ENCODE results near the gene DHCR7. TPM values are rescaled to one million over a fixed set of nuclear protein-coding genes. Genes with fewer than 3 reads are reported as not detected.

The DHCR7 gene
- total and polyA plus RNA-seq, 2 donors (not counting 1 experiment from before 2014, with no cell fraction given): 90.8 to 148 TPM

DNA sequence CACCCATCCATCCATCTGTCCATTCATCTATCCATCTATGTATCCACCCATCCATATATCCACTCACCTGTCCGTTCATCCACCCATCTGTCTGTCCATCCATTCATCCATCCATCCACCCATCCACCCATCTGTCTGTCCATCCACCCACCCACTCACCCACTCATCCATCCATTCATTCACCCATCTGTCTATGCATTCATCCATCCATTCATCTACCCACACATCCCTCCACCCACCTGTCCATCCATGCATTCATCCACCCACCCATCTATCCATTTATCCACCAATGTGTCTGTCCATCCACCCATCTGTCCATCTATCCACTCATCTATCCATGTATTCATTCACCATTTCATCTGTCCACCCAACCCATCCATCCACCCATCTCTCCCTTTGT is 38.1 kb upstream of the DHCR7 start:
- Histone ChIP-seq H2AFZ (ENCODE audit: low read length) (no peak overlapping the region), H3K4me3 (replicated peaks in 1 of 4; ENCODE audit: control extremely low read depth in 1 of 4, insufficient read depth in 1 of 4, low read depth in 3 of 4, low read length in 4 of 4) (no peak overlapping the region), H3K9me3 (ENCODE audit: control insufficient read depth, insufficient read depth, low read depth, low read length) (no peaks in the 10 kb centered on the region), H3K27me3 (ENCODE audit: control insufficient read depth, insufficient read depth, low read length) (no peaks in the 10 kb centered on the region), H3K4me1 (ENCODE audit: control insufficient read depth, extremely low read depth, insufficient read depth, low read length) (peaks cover 3% of the 10 kb centered on the region), H4K20me1 (ENCODE audit: control insufficient read depth, extremely low read depth, insufficient read depth, low read length) (no peaks in the 10 kb centered on the region), H3K9ac (ENCODE audit: insufficient read depth, low read length) (no peak overlapping the region), H3K36me3 (ENCODE audit: control insufficient read depth, insufficient read depth, low read length) (peaks cover 29% of the 10 kb centered on the region), H3K27ac (ENCODE audit: insufficient read depth, low read length) (no peak overlapping the region), H3K4me2 (ENCODE audit: extremely low read depth, insufficient read depth, low read length) (no peak overlapping the region), H3K79me2 (ENCODE audit: control insufficient read depth, insufficient read depth, low read length) (no peaks in the 10 kb centered on the region)
- TF ChIP-seq EZH2 (IDR thresholded peaks at IDR 0.05; ENCODE audit: low read length, missing control alignments): no peak
- TF ChIP-seq, protein P1, sequence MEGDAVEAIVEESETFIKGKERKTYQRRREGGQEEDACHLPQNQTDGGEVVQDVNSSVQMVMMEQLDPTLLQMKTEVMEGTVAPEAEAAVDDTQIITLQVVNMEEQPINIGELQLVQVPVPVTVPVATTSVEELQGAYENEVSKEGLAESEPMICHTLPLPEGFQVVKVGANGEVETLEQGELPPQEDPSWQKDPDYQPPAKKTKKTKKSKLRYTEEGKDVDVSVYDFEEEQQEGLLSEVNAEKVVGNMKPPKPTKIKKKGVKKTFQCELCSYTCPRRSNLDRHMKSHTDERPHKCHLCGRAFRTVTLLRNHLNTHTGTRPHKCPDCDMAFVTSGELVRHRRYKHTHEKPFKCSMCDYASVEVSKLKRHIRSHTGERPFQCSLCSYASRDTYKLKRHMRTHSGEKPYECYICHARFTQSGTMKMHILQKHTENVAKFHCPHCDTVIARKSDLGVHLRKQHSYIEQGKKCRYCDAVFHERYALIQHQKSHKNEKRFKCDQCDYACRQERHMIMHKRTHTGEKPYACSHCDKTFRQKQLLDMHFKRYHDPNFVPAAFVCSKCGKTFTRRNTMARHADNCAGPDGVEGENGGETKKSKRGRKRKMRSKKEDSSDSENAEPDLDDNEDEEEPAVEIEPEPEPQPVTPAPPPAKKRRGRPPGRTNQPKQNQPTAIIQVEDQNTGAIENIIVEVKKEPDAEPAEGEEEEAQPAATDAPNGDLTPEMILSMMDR (conservative IDR thresholded peaks at IDR 0.05 in 1 of 2, IDR thresholded peaks at IDR 0.05 in 1 of 2; ENCODE audit: low read depth in 1 of 2, low read length in 2 of 2): no peak
- no peak for DNase-seq (ENCODE audit: low read depth in 2 of 2)

DNA sequence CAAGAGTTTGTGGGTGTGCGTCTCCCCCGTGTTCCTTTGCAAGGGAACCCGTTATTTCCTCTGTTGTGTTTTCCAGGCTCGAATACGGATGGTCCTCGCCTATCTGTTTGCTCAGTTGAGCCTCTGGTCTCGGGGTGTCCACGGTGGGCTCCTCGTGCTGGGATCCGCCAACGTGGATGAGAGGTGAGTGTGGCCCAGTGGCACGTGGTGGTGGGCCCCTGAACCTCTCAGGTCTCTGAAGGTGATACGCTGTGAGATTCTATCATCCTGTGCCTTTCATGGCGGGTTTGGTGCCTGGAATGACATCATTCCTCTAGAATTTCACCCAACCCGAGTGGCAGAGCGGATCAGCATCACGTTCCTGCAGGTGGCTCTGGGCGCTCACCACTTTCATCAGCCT is 37.3 kb upstream of the DHCR7 start:
- Histone ChIP-seq H3K9me3 (ENCODE audit: control insufficient read depth, insufficient read depth, low read depth, low read length) (no peaks in the 10 kb centered on the region), H3K27me3 (ENCODE audit: control insufficient read depth, insufficient read depth, low read length) (no peaks in the 10 kb centered on the region), H2AFZ (ENCODE audit: low read length) (no peak overlapping the region), H3K4me2 (ENCODE audit: extremely low read depth, insufficient read depth, low read length) (no peak overlapping the region), H3K9ac (ENCODE audit: insufficient read depth, low read length) (no peak overlapping the region), H4K20me1 (ENCODE audit: control insufficient read depth, extremely low read depth, insufficient read depth, low read length) (no peaks in the 10 kb centered on the region), H3K36me3 (ENCODE audit: control insufficient read depth, insufficient read depth, low read length) (peaks cover 27% of the 10 kb centered on the region), H3K4me1 (ENCODE audit: control insufficient read depth, extremely low read depth, insufficient read depth, low read length) (peaks cover 3% of the 10 kb centered on the region), H3K4me3 (replicated peaks in 1 of 4; ENCODE audit: control extremely low read depth in 1 of 4, insufficient read depth in 1 of 4, low read depth in 3 of 4, low read length in 4 of 4) (no peak overlapping the region), H3K79me2 (ENCODE audit: control insufficient read depth, insufficient read depth, low read length) (no peaks in the 10 kb centered on the region), H3K27ac (ENCODE audit: insufficient read depth, low read length) (no peak overlapping the region)
- TF ChIP-seq, protein P1 (conservative IDR thresholded peaks at IDR 0.05 in 1 of 2, IDR thresholded peaks at IDR 0.05 in 1 of 2; ENCODE audit: low read depth in 1 of 2, low read length in 2 of 2): no peak
- TF ChIP-seq EZH2 (IDR thresholded peaks at IDR 0.05; ENCODE audit: low read length, missing control alignments): no peak
- no peak for DNase-seq (ENCODE audit: low read depth in 2 of 2)

DNA sequence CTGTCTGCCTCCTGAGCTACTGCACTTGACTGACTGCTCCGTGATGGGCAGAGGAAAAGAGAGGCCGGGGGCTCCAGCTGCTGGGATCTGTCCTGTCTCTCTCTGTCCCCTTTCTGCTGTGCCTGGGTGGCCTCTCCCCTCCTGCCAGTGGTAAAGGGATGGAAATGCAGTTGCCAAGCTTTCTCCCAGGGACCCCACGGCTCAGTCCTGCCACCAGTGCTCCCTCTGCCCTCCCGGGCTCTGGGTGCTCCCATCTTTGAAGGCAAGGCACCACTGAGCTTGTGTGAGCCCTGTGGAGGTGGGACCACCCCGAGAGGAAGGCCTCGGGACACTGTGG is 36.8 kb upstream of the DHCR7 start:
- H3K79me2 ChIP-seq (ENCODE audit: control insufficient read depth, insufficient read depth, low read length): no peaks in the 10 kb centered on the region
- H3K36me3 ChIP-seq (ENCODE audit: control insufficient read depth, insufficient read depth, low read length): peaks cover 28% of the 10 kb centered on the region

More for the DNA sequence above, 36.8 kb upstream of the DHCR7 start:
- Histone ChIP-seq H3K27me3 (ENCODE audit: control insufficient read depth, insufficient read depth, low read length) (no peaks in the 10 kb centered on the region), H4K20me1 (ENCODE audit: control insufficient read depth, extremely low read depth, insufficient read depth, low read length) (no peaks in the 10 kb centered on the region), H3K4me2 (ENCODE audit: extremely low read depth, insufficient read depth, low read length) (no peak overlapping the region), H3K4me1 (ENCODE audit: control insufficient read depth, extremely low read depth, insufficient read depth, low read length) (peaks cover 3% of the 10 kb centered on the region), H2AFZ (ENCODE audit: low read length) (no peak overlapping the region), H3K4me3 (replicated peaks in 1 of 4; ENCODE audit: control extremely low read depth in 1 of 4, insufficient read depth in 1 of 4, low read depth in 3 of 4, low read length in 4 of 4) (no peak overlapping the region), H3K27ac (ENCODE audit: insufficient read depth, low read length) (no peak overlapping the region), H3K9me3 (ENCODE audit: control insufficient read depth, insufficient read depth, low read depth, low read length) (no peaks in the 10 kb centered on the region), H3K9ac (ENCODE audit: insufficient read depth, low read length) (no peak overlapping the region)
- DNase-seq (ENCODE audit: low read depth in 2 of 2): no peak
- TF ChIP-seq, protein P1 (conservative IDR thresholded peaks at IDR 0.05 in 1 of 2, IDR thresholded peaks at IDR 0.05 in 1 of 2; ENCODE audit: low read depth in 1 of 2, low read length in 2 of 2): no peak
- TF ChIP-seq EZH2 (IDR thresholded peaks at IDR 0.05; ENCODE audit: low read length, missing control alignments): no peak

Data from fibroblast of lung (primary cell).